ENCODE data around the gene SLC22A31. TPM values are rescaled to one million over a fixed set of nuclear protein-coding genes. Genes with fewer than 3 reads are reported as not detected.

Gene SLC22A31
- total RNA-seq, 1 donor from 2014 or later, result not detected

DNA sequence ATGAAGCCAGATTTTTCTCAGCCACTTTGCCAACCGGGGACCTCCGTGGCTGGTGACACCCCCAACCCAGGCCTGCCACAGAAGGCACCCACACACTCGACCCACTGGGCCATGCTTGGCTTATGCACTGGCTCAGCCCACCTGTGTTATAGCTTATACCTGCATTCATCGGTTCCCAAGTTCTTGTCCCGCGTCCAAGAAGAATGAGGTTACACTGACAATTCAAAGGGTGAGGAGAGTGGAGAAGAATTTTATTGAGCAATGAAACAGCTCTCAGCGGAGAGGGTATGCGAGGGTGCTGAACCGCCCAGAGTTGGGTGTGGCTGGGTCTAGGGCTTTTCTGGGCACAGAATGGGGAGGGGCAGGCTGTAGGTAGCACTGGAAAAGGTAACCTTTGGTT lies 51.0 kb downstream of the SLC22A31 start:
- Histone ChIP-seq H3K27ac (no peak overlapping the region), H3K4me3 (no peak overlapping the region), H3K4me1 (no peaks in the 10 kb centered on the region), H3K27me3 (no peaks in the 10 kb centered on the region), H2AFZ (replicated peaks) (no peak overlapping the region), H3K4me2 (no peak overlapping the region), H3K36me3 (no peaks in the 10 kb centered on the region), H4K20me1 (ENCODE audit: low read depth) (no peaks in the 10 kb centered on the region), H3K9ac (no peak overlapping the region), H3F3A (ENCODE audit: low read depth) (no peaks in the 10 kb centered on the region), H3K79me2 (ENCODE audit: low read depth) (no peaks in the 10 kb centered on the region), H3K9me3 (ENCODE audit: low read depth) (no peaks in the 10 kb centered on the region)
- DNase-seq (ENCODE audit: low spot score), result no peak
- Mint-ChIP-seq H3K36me3 (peaks cover 30% of the 10 kb centered on the region), H3K27ac (no peak overlapping the region), H3K4me3 (no peak overlapping the region), H3K27me3 (ENCODE audit: insufficient read depth, low read depth) (peaks cover 7% of the 10 kb centered on the region), H3K9me3 (no peaks in the 10 kb centered on the region), H3K4me1 (peaks cover 3% of the 10 kb centered on the region)
- TF ChIP-seq EZH2phosphoT487 (IDR thresholded peaks at IDR 0.05) (no peak), CTCF (IDR thresholded peaks at IDR 0.05) (no peak), EZH2 (IDR thresholded peaks at IDR 0.05) (no peak)

- no peak overlapping the region for H3K4me3 Mint-ChIP-seq
Observed at GRCh38 chr16:89147085-89147817, 53.1 kb downstream of the SLC22A31 start.

GRCh38 chr16:89146211-89147005 lies 53.9 kb downstream of the SLC22A31 start:
- peaks cover 14% of the 10 kb centered on the region for H3K27me3 Mint-ChIP-seq (ENCODE audit: insufficient read depth, low read depth)
- H3K4me3 Mint-ChIP-seq, result no peak overlapping the region
- peaks cover 3% of the 10 kb centered on the region for H3K4me1 Mint-ChIP-seq
- Histone ChIP-seq H3K27me3 (no peaks in the 10 kb centered on the region), H3K4me1 (no peaks in the 10 kb centered on the region), H3K9me3 (ENCODE audit: low read depth) (no peaks in the 10 kb centered on the region), H3K9ac (no peak overlapping the region), H3K36me3 (no peaks in the 10 kb centered on the region), H3F3A (ENCODE audit: low read depth) (no peaks in the 10 kb centered on the region), H3K4me2 (no peak overlapping the region), H4K20me1 (ENCODE audit: low read depth) (no peaks in the 10 kb centered on the region), H3K79me2 (ENCODE audit: low read depth) (no peaks in the 10 kb centered on the region), H2AFZ (replicated peaks) (no peak overlapping the region), H3K4me3 (no peak overlapping the region), H3K27ac (no peak overlapping the region)
- no peak for DNase-seq (ENCODE audit: low spot score)
- peaks cover 26% of the 10 kb centered on the region for H3K36me3 Mint-ChIP-seq
- no peak for TF ChIP-seq EZH2 (IDR thresholded peaks at IDR 0.05)
- TF ChIP-seq EZH2phosphoT487 (IDR thresholded peaks at IDR 0.05), result no peak
- TF ChIP-seq CTCF (IDR thresholded peaks at IDR 0.05), result no peak
- no peak overlapping the region for H3K27ac Mint-ChIP-seq
- H3K9me3 Mint-ChIP-seq, result no peaks in the 10 kb centered on the region

More at GRCh38 chr16:89147085-89147817, 53.1 kb downstream of the SLC22A31 start:
- TF ChIP-seq CTCF (IDR thresholded peaks at IDR 0.05) (no peak), EZH2phosphoT487 (IDR thresholded peaks at IDR 0.05) (no peak), EZH2 (IDR thresholded peaks at IDR 0.05) (no peak)
- Histone ChIP-seq H3K27me3 (no peaks in the 10 kb centered on the region), H2AFZ (replicated peaks) (no peak overlapping the region), H3K4me2 (no peak overlapping the region), H3K79me2 (ENCODE audit: low read depth) (no peaks in the 10 kb centered on the region), H3F3A (ENCODE audit: low read depth) (no peaks in the 10 kb centered on the region), H4K20me1 (ENCODE audit: low read depth) (no peaks in the 10 kb centered on the region), H3K9me3 (ENCODE audit: low read depth) (no peaks in the 10 kb centered on the region), H3K4me1 (no peaks in the 10 kb centered on the region), H3K36me3 (no peaks in the 10 kb centered on the region), H3K27ac (no peak overlapping the region), H3K4me3 (no peak overlapping the region), H3K9ac (no peak overlapping the region)
- Mint-ChIP-seq H3K27ac (no peak overlapping the region), H3K36me3 (peaks cover 28% of the 10 kb centered on the region), H3K9me3 (no peaks in the 10 kb centered on the region), H3K4me1 (peaks cover 3% of the 10 kb centered on the region), H3K27me3 (ENCODE audit: insufficient read depth, low read depth) (peaks cover 14% of the 10 kb centered on the region)
- peak; percentile 50 for DNase-seq (ENCODE audit: low spot score)

Other genes with a start within 250 kb of the SLC22A31 start
- 0.15 and 0.22 TPM in 2 replicates for gene CBFA2T3, start 223.3 kb downstream of the SLC22A31 start, total RNA-seq (ENCODE audit: low replicate concordance)
- 14.5 and 25.9 TPM in 2 replicates for gene ACSF3, start 106.7 kb downstream of the SLC22A31 start, total RNA-seq (ENCODE audit: low replicate concordance)
- not detected in 2 replicates for gene CDH15, start 28.8 kb downstream of the SLC22A31 start, total RNA-seq (ENCODE audit: low replicate concordance)
- 21.5 and 26.1 TPM in 2 replicates for gene ZNF778, start 17.2 kb upstream of the SLC22A31 start, total RNA-seq (ENCODE audit: low replicate concordance)